ENCODE data around the gene RSKR.

DNA sequence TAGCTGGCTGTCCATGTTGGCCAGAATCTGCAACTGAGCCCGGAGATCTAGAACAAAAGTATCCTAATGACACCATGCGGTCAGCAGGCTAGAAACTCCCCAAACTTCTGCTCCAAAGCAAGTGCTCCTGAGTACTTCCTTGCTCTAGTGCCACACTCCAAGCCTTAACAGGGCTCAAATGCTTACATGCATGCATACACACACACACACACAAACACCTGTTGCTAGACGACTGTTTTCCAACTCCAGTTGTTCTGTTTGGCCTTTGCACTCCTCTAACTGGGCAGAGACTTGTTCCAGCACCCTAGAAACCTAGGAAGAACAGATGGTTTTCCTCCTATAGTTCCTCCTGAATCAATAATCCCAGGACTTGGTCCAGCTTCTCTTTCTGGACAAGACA is 29.6 kb downstream of the RSKR start:
- no peak for TF ChIP-seq POLR2A (IDR thresholded peaks at IDR 0.05; ENCODE audit: low read depth, low read length)
- no peak for TF ChIP-seq BHLHE40 (IDR thresholded peaks at IDR 0.05; ENCODE audit: low read depth, low read length)
- no peak for TF ChIP-seq CHD1 (IDR thresholded peaks at IDR 0.05; ENCODE audit: low read depth, low read length)
- TF ChIP-seq, protein P1, sequence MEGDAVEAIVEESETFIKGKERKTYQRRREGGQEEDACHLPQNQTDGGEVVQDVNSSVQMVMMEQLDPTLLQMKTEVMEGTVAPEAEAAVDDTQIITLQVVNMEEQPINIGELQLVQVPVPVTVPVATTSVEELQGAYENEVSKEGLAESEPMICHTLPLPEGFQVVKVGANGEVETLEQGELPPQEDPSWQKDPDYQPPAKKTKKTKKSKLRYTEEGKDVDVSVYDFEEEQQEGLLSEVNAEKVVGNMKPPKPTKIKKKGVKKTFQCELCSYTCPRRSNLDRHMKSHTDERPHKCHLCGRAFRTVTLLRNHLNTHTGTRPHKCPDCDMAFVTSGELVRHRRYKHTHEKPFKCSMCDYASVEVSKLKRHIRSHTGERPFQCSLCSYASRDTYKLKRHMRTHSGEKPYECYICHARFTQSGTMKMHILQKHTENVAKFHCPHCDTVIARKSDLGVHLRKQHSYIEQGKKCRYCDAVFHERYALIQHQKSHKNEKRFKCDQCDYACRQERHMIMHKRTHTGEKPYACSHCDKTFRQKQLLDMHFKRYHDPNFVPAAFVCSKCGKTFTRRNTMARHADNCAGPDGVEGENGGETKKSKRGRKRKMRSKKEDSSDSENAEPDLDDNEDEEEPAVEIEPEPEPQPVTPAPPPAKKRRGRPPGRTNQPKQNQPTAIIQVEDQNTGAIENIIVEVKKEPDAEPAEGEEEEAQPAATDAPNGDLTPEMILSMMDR (conservative IDR thresholded peaks at IDR 0.05; ENCODE audit: low read depth, low read length), result no peak
- TF ChIP-seq, protein P2, sequence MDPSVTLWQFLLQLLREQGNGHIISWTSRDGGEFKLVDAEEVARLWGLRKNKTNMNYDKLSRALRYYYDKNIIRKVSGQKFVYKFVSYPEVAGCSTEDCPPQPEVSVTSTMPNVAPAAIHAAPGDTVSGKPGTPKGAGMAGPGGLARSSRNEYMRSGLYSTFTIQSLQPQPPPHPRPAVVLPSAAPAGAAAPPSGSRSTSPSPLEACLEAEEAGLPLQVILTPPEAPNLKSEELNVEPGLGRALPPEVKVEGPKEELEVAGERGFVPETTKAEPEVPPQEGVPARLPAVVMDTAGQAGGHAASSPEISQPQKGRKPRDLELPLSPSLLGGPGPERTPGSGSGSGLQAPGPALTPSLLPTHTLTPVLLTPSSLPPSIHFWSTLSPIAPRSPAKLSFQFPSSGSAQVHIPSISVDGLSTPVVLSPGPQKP (IDR thresholded peaks at IDR 0.05; ENCODE audit: borderline replicate concordance, low read depth, low read length), result no peak
- no peak for TF ChIP-seq MAZ (IDR thresholded peaks at IDR 0.05; ENCODE audit: borderline replicate concordance, low read depth, low read length)
- TF ChIP-seq CEBPB (IDR thresholded peaks at IDR 0.05; ENCODE audit: low read depth, low read length), result no peak
- no peak for TF ChIP-seq RAD21 (IDR thresholded peaks at IDR 0.05; ENCODE audit: low read length)
- no peak for TF ChIP-seq RFX5 (IDR thresholded peaks at IDR 0.05; ENCODE audit: low read depth, low read length)
- no peak for TF ChIP-seq NFE2L2 (IDR thresholded peaks at IDR 0.05; ENCODE audit: low read depth, low read length)
- no peak for TF ChIP-seq MAFK (IDR thresholded peaks at IDR 0.05; ENCODE audit: low read depth, low read length)
- TF ChIP-seq SMC3 (IDR thresholded peaks at IDR 0.05; ENCODE audit: low read depth, low read length), result no peak
